Measurements from ENCODE around the gene PEX6.

DNA sequence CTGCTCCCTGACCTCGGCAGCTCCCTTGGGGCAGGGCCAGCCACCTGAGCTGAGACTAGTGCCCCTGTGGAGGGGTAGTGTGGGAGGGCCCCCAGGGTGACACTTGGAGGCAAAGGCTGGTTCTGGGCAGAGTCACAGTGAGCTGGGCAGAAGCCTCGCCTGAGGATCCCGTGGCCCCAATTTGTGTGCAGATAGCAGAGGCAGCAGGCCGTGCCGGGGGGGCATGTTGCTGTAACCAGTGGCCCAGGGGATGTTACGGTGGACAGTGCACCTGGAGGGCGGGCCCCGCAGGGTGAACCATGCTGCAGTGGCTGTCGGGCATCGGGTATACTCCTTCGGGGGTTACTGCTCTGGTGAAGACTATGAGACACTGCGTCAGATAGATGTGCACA, 38.0 kb upstream of the PEX6 start:
- TF ChIP-seq, protein P1, sequence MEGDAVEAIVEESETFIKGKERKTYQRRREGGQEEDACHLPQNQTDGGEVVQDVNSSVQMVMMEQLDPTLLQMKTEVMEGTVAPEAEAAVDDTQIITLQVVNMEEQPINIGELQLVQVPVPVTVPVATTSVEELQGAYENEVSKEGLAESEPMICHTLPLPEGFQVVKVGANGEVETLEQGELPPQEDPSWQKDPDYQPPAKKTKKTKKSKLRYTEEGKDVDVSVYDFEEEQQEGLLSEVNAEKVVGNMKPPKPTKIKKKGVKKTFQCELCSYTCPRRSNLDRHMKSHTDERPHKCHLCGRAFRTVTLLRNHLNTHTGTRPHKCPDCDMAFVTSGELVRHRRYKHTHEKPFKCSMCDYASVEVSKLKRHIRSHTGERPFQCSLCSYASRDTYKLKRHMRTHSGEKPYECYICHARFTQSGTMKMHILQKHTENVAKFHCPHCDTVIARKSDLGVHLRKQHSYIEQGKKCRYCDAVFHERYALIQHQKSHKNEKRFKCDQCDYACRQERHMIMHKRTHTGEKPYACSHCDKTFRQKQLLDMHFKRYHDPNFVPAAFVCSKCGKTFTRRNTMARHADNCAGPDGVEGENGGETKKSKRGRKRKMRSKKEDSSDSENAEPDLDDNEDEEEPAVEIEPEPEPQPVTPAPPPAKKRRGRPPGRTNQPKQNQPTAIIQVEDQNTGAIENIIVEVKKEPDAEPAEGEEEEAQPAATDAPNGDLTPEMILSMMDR (conservative IDR thresholded peaks at IDR 0.05; ENCODE audit: low read length), result no peak
- TF ChIP-seq EZH2phosphoT487 (IDR thresholded peaks at IDR 0.05; ENCODE audit: borderline replicate concordance, low read depth, low read length), result no peak
